GM18951 (cell line): ENCODE data around the gene GSS.
"Not testable (repeated sequence)": the region's sequence is repeated elsewhere in the genome, so short reads cannot be mapped to it uniquely, and the experiment has no call there.

Experiments used
- POLR2A ChIP-seq: IDR thresholded peaks from 4 replicates; pipeline ENCODE4 v1.6.1; 2011; ENCODE audit warnings: mild to moderate bottlenecking; ENCODE audit not compliant: insufficient read length, insufficient read depth; ENCODE audit errors: extremely low read depth
- in situ Hi-C: fragments of 300-500 bp; cut with MboI; formaldehyde crosslinking; loops from one replicate; pipeline ENCODE4 v1.12.0; 2022; ENCODE audit warnings: low sequenced_read_pairs, mixed read lengths, inconsistent platforms; ENCODE audit not compliant: unreplicated experiment

Gene GSS

DNA sequence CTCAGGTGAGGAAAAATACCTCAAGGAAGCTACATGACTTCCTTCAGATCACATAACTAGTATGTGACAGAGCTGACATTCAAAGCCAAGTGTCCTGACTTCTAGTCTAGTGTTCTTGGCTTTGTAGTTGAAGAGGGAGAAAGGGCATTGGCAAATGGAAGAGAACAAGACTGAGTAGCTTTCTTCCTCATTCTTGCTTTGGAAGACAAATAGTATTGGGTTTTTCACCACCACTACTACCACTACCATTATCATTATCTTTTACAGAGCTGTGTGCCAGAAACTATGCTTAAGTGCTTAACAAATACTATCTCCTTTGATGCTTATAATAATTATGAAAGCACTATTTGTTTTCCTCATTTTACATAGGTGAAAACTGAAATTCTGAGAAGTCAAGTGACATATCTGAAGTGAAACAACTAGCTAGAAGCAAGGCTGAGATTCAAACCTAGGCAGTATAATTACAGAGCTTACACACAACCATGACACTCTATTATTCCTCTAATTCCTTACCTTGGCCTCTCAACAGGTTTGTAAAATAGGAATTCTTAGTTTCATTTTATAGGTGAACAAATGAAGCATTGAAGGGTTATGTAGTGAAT is 72.4 kb downstream of the GSS start:
- in situ Hi-C loops: no loop called here
- no peak for TF ChIP-seq POLR2A

GRCh38 chr20:34881689-34882088 is 73.9 kb downstream of the GSS start:
- TF ChIP-seq POLR2A: no peak
- in situ Hi-C loops: no loop called here

DNA sequence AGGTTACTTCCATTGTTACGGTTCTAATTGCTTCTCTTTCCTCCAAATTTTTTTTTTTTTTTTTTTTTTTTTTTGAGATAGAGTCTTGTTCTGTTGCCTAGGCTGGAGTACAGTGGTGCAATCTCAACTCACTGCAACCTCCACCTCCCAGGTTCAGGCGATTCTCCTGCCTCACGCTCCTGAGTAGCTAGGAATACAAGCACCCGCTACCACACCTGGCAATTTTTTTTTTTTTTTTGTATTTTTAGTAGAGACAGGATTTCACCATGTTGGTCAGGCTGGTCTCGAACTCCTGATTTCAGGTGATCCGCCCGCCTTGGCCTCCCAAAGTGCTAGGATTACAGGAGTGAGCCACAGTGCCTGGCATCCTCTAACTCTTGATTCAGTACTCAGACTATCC is 74.6 kb downstream of the GSS start:
- in situ Hi-C loops: not testable (repeated sequence)

DNA sequence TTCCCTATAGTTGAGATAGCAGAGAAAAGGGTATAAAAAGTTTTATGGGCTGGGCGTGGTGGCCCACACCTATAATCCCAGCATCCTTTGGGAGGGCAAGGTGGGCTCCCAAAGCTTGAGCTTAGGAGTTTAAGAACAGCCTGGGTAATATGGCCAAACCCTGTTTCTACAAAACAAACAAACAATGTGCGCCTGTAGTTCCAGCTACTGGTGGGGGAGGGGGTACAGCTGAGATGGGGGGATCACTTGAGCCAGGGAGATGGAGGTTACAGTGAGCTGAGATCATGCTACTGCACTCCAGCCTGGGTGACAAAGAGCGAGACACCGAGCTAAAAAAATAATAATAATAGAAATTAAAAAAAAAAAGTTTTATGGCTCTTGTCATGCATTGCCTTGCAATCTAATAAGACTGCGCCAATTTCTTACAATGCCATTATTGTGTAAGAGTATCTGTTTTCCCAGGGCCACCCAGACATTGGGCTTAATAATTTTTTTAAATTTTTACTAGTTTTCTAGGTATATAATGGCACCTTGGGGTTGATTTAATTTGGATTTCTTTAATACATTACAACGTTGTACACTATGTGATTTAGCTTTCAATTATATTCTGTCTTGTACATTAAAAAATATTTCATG is 75.3 kb downstream of the GSS start:
- TF ChIP-seq POLR2A: no peak
- in situ Hi-C loops: no loop called here
